PC-3 (cell line): ENCODE measurements around the gene CELF5. TPM values are rescaled to one million over a fixed set of nuclear protein-coding genes. Genes with fewer than 3 reads are reported as not detected.
A peak's percentile ranks its signal among the peaks of the same experiment; 100 is the strongest.

Experiments
- ATAC-seq: fragments of 200-7000 bp; cut with Tn5 transposase; 2 replicates; pipeline ENCODE4 v1.9.1; 2020; ENCODE audit warnings: mild to moderate bottlenecking, moderate library complexity
- BruUV-seq: library from RNA; stranded (reverse); fragments of 400-500 nt; replicated peaks from 2 replicates; lab custom pipeline; 2021; lab: Mats Ljungman, UMichigan
- CTCF ChIA-PET: fragments of 300-600 bp; sonication (Branson Sonifier 250); formaldehyde crosslinking; loops from one replicate; lab custom pipeline; 2022; ENCODE audit warnings: antibody characterized with exemption; lab: Charles Lee
- POLR2A ChIA-PET: fragments of 300-600 bp; sonication (Branson Sonifier 250); formaldehyde crosslinking; loops from one replicate; lab custom pipeline; 2022; ENCODE audit warnings: antibody characterized with exemption; ENCODE audit not compliant: unreplicated experiment; lab: Charles Lee
- DNase-seq: peaks from one replicate; pipeline ENCODE4 v3.0.0-alpha.2; 2015
- H2AFZ ChIP-seq: fragments of 300-600 bp; sonication (generic); 2 replicates; pipeline ENCODE4 v1.6.0; 2016; ENCODE audit warnings: antibody characterized with exemption, low read length
- H3F3A ChIP-seq: fragments of 300-600 bp; sonication (generic); one replicate; pipeline ENCODE4 v1.6.0; 2017; ENCODE audit warnings: antibody characterized with exemption, low read length, control low read depth, mild to moderate bottlenecking; ENCODE audit not compliant: unreplicated experiment
- H3K27ac ChIP-seq: fragments of 300-600 bp; sonication (generic); 2 replicates; pipeline ENCODE4 v1.5.1; 2016; ENCODE audit warnings: mild to moderate bottlenecking, low read length
- H3K27me3 ChIP-seq: fragments of 300-600 bp; sonication (generic); 2 replicates; pipeline ENCODE4 v1.6.1; 2016; ENCODE audit warnings: low read length, mixed read lengths
- H3K36me3 ChIP-seq: fragments of 300-600 bp; sonication (generic); 2 replicates; pipeline ENCODE4 v1.6.1; 2016; ENCODE audit warnings: low read depth, mixed run types, low read length, mixed read lengths
- H3K4me1 ChIP-seq: fragments of 300-600 bp; sonication (generic); 2 replicates; pipeline ENCODE4 v1.5.1; 2016; ENCODE audit warnings: low read length; ENCODE audit not compliant: insufficient read depth
- H3K4me2 ChIP-seq: fragments of 300-600 bp; sonication (generic); 2 replicates; pipeline ENCODE4 v1.6.0; 2016; ENCODE audit warnings: low read length
- H3K4me3 ChIP-seq: fragments of 300-600 bp; sonication (generic); 2 replicates; pipeline ENCODE4 v1.5.1; 2016; ENCODE audit warnings: mild to moderate bottlenecking, low read length, mixed read lengths
- H3K79me2 ChIP-seq: fragments of 300-600 bp; sonication (generic); 2 replicates; pipeline ENCODE4 v1.6.1; 2017; ENCODE audit warnings: low read length, mixed read lengths
- H3K9ac ChIP-seq: fragments of 300-600 bp; sonication (generic); 2 replicates; pipeline ENCODE4 v1.6.0; 2016; ENCODE audit warnings: mild to moderate bottlenecking, low read length
- H3K9me2 ChIP-seq: fragments of 300-600 bp; sonication (generic); replicated peaks from 2 replicates; pipeline ENCODE4 v1.6.1; 2016; ENCODE audit warnings: mixed run types, low read length, mixed read lengths
- H3K9me3 ChIP-seq: fragments of 300-600 bp; sonication (generic); 2 replicates; pipeline ENCODE4 v1.6.1; 2016; ENCODE audit warnings: low read length, mixed read lengths
- H4K20me1 ChIP-seq: fragments of 300-600 bp; sonication (generic); 2 replicates; pipeline ENCODE4 v1.6.1; 2016; ENCODE audit warnings: low read length, mixed read lengths
- CTCF ChIP-seq: fragments of 300-600 bp; sonication (generic); conservative IDR thresholded peaks from 2 replicates; pipeline ENCODE4 v1.5.1; 2017; ENCODE audit warnings: antibody characterized with exemption, low read depth, mild to moderate bottlenecking, low read length
- EZH2 ChIP-seq: fragments of 300-600 bp; sonication (generic); IDR thresholded peaks from one replicate; pipeline ENCODE4 v1.6.1; 2017; ENCODE audit warnings: antibody characterized with exemption, mild to moderate bottlenecking, low read length; ENCODE audit not compliant: unreplicated experiment
- EZH2phosphoT487 ChIP-seq: fragments of 300-600 bp; sonication (generic); IDR thresholded peaks from 2 replicates; pipeline ENCODE4 v1.6.1; 2018; ENCODE audit warnings: mild to moderate bottlenecking, antibody characterized with exemption, low read length, borderline replicate concordance
- intact Hi-C: fragments of 100-400 bp; cut with micrococcal nuclease; formaldehyde crosslinking; loops from 2 replicates; pipeline ENCODE4 v1.9.0; 2023
- total RNA-seq: library from RNA; depleted of rRNA; stranded (reverse); fragments of >200 nt; gene quantifications from 2 replicates; pipeline ENCODE4 v1.2.3, GENCODE V29; 2014

CELF5 gene
- total RNA-seq, 1 experiment from 2014 or later = 0.44 TPM

DNA sequence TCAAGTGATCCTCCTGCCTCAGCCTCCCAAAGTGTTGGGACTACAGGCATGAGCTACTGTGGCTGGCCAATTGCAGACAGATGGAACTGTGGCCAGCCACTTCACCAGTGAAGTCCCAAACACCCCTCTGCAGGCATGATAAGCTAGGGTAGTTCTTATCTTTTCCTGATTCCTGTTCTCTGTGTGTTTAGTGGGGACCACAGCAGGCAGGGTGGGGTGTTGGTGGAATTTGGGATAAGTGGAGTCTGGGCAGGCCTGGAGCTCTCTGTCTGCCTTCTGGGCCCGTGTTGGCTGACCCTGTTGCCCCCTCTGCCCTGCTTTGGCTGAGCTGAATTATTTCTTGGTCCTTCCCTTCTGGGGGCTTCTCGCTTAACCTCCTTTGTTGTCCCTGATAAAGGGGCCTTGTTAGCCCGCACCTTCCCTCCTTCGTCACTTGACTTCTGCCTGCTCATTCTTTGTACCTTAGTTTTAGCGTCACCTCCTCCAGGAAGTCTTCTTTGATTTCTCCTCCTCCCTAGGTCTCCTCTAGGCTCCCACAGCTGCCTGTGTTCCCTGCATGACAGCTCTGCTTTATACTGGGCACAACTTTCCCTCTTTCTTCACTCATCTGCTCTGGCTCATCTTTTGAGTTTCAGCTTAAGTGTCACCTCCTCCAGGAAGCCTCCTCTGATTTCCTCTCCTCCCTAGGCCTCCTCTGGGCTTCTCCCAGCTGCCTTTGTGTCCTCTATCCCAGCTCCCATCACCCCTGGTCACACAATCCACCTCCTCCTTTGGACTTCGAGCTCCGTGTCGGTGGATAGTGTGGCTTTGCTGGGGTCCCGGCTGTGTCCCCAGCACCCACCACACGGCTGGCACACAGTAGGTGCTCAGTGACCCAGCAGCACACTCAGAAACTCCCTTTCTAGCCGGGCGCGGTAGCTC, 40.5 kb upstream of the CELF5 start:
- Histone ChIP-seq H3K4me3 (no peak overlapping the region), H3K27ac (no peak overlapping the region)
- ATAC-seq = no peak

DNA sequence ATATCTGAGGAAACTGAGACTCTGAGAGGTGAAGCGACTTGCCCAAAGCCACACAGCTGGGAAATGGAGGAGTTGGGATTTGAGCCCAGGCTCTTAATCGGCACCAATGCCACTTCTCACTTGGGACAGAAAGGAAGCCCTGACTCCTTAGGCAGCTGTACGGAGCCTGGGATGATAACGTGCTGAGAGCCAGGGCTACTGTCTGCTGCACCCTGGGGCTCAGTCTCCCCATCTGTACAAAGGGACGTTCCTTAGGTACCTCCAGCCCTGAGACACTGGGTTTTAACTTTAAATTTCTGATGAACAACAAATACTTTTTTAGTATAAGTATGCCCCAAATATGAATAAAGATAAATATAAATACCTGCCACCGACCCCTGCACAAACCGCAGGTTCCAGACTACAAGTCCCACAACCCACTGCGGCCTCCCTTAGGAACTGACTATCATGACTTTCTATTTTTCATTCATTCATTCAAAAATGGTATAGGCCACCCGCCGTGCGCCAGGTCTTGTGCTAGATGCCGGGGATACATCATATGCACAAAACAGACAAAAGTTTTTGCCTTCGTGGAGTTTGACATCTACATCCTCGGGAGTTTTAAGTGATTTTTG, 39.5 kb upstream of the CELF5 start:
- peak overlapping the region; percentile 75 for H3K27ac ChIP-seq
- TF ChIP-seq EZH2 = no peak
- no peak for TF ChIP-seq EZH2phosphoT487
- TF ChIP-seq CTCF = no peak
- ChIA-PET POLR2A (no interaction called here), CTCF (interaction anchor here (0.6 kb wide), 1 partner anchor 52 kb away, joined by 3 read pairs; no protein-coding TSS in a partner anchor)
- H3F3A ChIP-seq = no peaks in the 10 kb centered on the region
- H3K9ac ChIP-seq = peak overlapping the region; percentile 97
- peaks cover 10% of the 10 kb centered on the region for H3K4me1 ChIP-seq
- no TSS peak for BruUV-seq
- no peaks in the 10 kb centered on the region for H3K27me3 ChIP-seq
- intact Hi-C loops = no loop called here
- no peak for DNase-seq
- H4K20me1 ChIP-seq = peaks cover 16% of the 10 kb centered on the region
- H2AFZ ChIP-seq = peak overlapping the region; percentile 99
- no peaks in the 10 kb centered on the region for H3K9me3 ChIP-seq
- no peaks in the 10 kb centered on the region for H3K9me2 ChIP-seq
- H3K4me3 ChIP-seq = peak overlapping the region; percentile 96
- peaks cover 42% of the 10 kb centered on the region for H3K79me2 ChIP-seq
- peak; percentile 63 for ATAC-seq
- no peaks in the 10 kb centered on the region for H3K36me3 ChIP-seq
- H3K4me2 ChIP-seq = peak overlapping the region; percentile 98

More for the DNA sequence above, 40.5 kb upstream of the CELF5 start:
- Histone ChIP-seq H3K9ac (no peak overlapping the region), H3K4me2 (no peak overlapping the region), H3K36me3 (no peaks in the 10 kb centered on the region), H2AFZ (peak overlapping the region; percentile 99; the same call in 1 of the 2 replicates), H3K27me3 (no peaks in the 10 kb centered on the region), H3F3A (no peaks in the 10 kb centered on the region), H3K9me2 (no peaks in the 10 kb centered on the region), H4K20me1 (peaks cover 11% of the 10 kb centered on the region), H3K79me2 (peaks cover 32% of the 10 kb centered on the region), H3K4me1 (peaks cover 10% of the 10 kb centered on the region), H3K9me3 (no peaks in the 10 kb centered on the region)
- intact Hi-C loops = no loop called here
- no peak for DNase-seq
- no peak for TF ChIP-seq EZH2phosphoT487
- no peak for TF ChIP-seq EZH2
- TF ChIP-seq CTCF = no peak
- ChIA-PET POLR2A (no interaction called here), CTCF (interaction anchor here (0.6 kb wide), 2 partner anchors 53 to 79 kb away, joined by 3 read pairs; no protein-coding TSS in a partner anchor)
- BruUV-seq = no TSS peak
